AG10803 (cell line): ENCODE data around the gene RPIA.

Source experiments
- DNase-seq: peaks from one replicate; pipeline ENCODE4 v3.0.0; 2010; ENCODE audit warnings: low read depth
- H3K4me3 ChIP-seq: 2 replicates; pipeline ENCODE4 v1.5.1; 2011; ENCODE audit warnings: mild to moderate bottlenecking, low read length, control low read depth
- TF ChIP-seq, protein P1 (sequence below): conservative IDR thresholded peaks from 2 replicates; pipeline ENCODE4 v1.5.1; 2011; ENCODE audit warnings: mild to moderate bottlenecking, low read length, control low read depth, inconsistent platforms

The RPIA gene

DNA sequence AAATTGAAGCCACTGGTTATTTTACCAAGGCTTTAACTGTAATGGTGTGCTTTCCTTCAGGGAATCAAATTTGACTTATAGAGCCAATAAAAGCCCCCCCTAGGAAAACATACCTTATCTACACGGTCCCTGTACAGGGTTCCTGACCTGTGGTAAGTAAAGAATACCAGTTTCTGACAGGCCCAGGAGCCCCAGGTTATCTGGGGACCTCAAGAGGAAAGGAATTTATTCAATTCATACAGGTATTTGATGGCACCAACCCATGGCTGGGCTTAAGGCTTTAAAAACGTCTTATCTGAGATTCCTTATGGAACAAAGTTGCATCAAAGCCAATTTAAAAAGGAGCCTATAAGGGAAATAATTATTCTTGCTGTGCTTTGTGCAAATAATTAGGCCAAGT lies 7.0 kb upstream of the RPIA start:
- no peak for DNase-seq
- TF ChIP-seq, protein P1, sequence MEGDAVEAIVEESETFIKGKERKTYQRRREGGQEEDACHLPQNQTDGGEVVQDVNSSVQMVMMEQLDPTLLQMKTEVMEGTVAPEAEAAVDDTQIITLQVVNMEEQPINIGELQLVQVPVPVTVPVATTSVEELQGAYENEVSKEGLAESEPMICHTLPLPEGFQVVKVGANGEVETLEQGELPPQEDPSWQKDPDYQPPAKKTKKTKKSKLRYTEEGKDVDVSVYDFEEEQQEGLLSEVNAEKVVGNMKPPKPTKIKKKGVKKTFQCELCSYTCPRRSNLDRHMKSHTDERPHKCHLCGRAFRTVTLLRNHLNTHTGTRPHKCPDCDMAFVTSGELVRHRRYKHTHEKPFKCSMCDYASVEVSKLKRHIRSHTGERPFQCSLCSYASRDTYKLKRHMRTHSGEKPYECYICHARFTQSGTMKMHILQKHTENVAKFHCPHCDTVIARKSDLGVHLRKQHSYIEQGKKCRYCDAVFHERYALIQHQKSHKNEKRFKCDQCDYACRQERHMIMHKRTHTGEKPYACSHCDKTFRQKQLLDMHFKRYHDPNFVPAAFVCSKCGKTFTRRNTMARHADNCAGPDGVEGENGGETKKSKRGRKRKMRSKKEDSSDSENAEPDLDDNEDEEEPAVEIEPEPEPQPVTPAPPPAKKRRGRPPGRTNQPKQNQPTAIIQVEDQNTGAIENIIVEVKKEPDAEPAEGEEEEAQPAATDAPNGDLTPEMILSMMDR = no peak
- no peak overlapping the region for H3K4me3 ChIP-seq

DNA sequence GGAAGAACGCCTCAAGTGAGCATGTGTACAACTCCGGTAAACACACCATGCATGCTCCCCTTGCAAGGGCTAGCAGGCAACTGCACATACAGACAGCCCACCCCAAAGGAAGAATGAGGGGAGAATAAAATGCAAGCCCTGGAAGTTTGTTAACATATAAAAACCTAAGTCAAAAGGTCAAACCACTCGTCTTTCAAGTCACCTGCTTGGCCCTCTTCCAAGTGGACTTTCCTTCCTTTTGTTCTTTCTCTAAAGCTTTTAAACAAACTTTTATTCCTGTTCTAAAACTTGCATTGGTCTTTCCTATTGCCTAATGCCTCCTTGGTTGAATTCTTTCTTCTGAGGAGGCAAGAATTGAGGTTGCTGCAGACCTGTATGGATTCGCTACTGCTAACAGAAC lies 5.2 kb upstream of the RPIA start:
- DNase-seq = no peak
- TF ChIP-seq, protein P1 = no peak
- no peak overlapping the region for H3K4me3 ChIP-seq

DNA sequence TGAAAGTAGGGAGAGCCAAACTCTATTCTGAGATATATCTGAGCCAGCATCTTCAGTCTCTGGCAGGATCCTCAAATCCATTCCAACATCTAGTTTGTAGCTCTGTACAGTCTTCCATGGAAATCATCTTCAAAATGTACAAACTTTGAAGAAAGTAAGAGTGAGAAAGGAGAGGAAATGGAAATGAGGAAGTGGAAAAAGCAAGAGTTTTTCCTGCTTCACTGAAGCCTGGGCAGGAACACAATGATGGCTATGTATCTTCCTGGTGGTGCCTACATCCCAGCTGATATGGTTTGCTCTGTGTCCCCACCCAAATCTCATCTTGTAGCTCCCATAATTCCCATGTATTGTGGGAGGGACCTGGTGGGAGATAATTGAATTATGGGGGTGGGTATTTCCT lies 4.1 kb upstream of the RPIA start:
- TF ChIP-seq, protein P1 = no peak
- no peak for DNase-seq
- H3K4me3 ChIP-seq = no peak overlapping the region

DNA sequence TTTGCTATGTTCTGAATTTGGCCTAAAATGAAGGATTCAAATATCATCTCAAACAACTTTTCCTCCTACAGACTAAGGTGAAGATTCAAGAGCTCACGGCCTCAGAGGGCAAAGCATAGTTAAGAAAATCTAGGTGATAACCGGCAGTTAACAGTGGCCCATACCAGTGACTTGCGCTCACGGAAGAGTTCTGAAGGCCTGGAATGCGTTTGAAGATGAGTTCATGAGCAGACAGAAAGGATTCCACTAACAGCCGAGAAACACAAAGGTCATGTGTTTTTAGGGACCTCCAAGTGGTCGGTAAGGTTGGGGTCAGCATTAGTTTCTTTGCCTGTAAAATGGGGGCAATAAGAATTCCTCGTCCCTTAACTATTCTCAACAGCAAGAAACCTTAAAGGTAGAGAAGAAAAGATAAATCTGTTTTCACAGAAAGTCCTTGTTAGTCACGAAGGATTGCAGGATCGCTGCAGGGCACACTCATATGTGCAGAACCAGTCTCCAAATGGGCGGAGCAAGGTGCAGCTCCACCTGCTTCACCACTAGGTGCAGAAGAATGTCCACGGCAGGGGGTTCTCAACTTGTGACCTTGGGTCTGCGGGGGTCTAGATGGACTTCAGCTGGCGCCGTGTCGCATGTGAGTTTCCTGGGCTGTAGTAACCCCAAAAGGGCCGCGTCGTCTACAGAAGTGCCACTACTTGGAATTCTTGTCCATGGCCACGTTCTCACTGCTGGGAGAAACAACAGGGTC lies 708 bp upstream of the RPIA start:
- H3K4me3 ChIP-seq = peak overlapping the region; percentile 98
- peak; percentile 1 for DNase-seq
- TF ChIP-seq, protein P1 = 0 out of 2 replicates have a peak, but pooled peaks have one; percentile 6

DNA sequence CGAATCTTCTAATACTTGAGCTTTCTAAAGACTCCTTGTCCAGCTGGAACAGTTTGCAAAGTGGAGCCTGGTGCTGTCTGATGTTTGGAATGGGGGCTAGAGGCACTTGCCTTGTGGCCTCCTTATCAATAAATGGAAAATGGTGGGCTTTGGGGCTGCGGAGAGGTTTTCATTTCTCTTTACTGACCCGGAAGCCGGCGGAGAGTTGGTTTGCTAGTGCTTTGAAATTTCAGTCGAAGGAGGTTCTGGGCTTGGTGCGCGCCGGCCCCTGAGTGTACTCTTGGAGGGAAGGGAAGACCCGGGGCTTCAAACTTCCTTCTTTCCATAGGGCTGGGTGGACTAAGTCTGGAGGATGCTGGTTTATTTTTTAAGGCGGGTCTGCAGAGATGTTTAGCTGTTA lies 714 bp downstream of the RPIA start:
- H3K4me3 ChIP-seq = peak overlapping the region; percentile 86
- TF ChIP-seq, protein P1 = no peak
- peak; percentile 5 for DNase-seq

DNA sequence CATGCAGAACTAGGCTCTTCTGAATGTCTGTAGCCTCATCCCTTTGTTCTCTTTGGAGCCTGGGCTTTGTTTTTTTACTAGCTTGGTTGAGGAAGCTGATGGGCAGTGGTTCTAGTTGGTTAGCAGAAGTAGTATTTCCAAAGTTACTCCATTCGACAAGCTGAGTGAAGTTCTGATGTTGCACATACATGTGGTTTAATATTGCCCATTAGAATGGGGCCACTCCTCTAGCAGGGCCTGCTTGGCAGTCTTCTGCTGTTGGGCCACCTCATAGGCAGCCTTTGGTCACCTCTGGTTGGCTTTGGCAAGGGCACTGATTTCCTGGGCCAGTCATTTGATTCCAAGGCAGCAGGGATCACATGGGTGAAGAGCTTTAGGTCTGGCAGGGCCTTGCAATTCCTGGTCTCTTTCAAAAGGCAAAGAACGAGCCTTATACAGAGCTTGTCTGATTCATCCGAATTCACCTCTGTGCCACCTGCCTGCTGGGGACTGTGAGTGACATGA lies 2.5 kb downstream of the RPIA start:
- TF ChIP-seq, protein P1 = no peak
- no peak overlapping the region for H3K4me3 ChIP-seq
- DNase-seq = no peak

DNA sequence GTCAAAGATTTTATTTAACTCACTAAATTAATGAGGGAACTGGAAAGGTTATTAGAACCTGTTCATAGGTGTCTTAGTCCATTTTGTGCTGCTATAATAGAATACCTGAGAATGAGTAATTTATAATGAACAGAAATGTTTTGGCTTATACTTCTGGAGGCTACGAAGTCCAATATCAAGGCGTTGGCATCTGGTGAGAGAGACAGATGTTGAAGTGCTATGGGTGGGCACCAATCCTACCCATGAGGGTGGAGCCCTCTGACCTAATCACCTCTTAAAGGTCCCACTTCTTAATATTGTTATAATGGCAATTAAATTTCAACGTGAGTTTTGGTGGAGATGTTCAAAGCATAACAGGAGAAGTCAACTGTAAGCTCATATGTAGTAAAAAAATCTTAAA lies 5.1 kb downstream of the RPIA start:
- no peak for DNase-seq
- TF ChIP-seq, protein P1 = no peak

More for the DNA sequence above, 5.1 kb downstream of the RPIA start:
- no peak overlapping the region for H3K4me3 ChIP-seq
